Endothelial cell of umbilical vein (primary cell): ENCODE results near the gene OLFM1.

Experiments used
- TF ChIP-seq, protein P1 (sequence below), 2 donors: IDR thresholded peaks; 1 replicate in 1 of 2; 2 replicates in 1 of 2; pipeline ENCODE4 v1.5.1; 2011; ENCODE audit warnings: low read length in 2 of 2, mild to moderate bottlenecking in 2 of 2, moderate library complexity in 2 of 2, control low read depth in 1 of 2, inconsistent platforms in 1 of 2, low read depth in 1 of 2; ENCODE audit not compliant: insufficient read depth in 1 of 2; ENCODE audit errors: extremely low read depth in 1 of 2
- TF ChIP-seq, protein P2 (sequence below): IDR thresholded peaks from 2 replicates; pipeline ENCODE4 v1.6.1; 2011; ENCODE audit not compliant: insufficient read depth, insufficient read length

DNA sequence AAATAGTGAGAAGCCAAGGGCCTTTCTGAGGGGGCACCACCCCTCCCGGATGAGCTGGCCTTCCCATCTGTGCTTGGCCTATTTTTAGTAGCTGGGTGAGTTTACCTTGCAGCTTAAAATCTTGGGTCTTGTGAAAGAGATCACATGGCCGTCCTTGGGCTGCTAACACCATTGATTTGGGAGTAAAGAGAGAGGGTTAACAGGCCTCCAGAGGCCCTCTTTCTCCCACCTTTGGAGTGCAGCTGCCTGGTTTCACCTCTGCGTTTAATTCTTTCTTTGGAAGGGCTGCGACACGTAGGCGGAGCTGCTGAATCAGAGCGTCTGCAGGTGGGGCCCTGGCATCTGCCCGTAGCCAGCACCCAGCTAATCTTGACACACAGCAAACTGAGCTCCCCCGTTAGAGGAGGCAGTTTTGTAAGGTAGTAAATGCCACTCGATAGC is 12.8 kb downstream of the OLFM1 start:
- TF ChIP-seq, protein P1, sequence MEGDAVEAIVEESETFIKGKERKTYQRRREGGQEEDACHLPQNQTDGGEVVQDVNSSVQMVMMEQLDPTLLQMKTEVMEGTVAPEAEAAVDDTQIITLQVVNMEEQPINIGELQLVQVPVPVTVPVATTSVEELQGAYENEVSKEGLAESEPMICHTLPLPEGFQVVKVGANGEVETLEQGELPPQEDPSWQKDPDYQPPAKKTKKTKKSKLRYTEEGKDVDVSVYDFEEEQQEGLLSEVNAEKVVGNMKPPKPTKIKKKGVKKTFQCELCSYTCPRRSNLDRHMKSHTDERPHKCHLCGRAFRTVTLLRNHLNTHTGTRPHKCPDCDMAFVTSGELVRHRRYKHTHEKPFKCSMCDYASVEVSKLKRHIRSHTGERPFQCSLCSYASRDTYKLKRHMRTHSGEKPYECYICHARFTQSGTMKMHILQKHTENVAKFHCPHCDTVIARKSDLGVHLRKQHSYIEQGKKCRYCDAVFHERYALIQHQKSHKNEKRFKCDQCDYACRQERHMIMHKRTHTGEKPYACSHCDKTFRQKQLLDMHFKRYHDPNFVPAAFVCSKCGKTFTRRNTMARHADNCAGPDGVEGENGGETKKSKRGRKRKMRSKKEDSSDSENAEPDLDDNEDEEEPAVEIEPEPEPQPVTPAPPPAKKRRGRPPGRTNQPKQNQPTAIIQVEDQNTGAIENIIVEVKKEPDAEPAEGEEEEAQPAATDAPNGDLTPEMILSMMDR (IDR thresholded peaks at IDR 0.05; ENCODE audit: extremely low read depth in 1 of 2, insufficient read depth in 1 of 2, low read depth in 1 of 2, low read length in 2 of 2), result no peak
- TF ChIP-seq, protein P2, sequence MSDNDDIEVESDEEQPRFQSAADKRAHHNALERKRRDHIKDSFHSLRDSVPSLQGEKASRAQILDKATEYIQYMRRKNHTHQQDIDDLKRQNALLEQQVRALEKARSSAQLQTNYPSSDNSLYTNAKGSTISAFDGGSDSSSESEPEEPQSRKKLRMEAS, result no peak
